HEK293 (cell line): ENCODE measurements around the gene WBP2NL.

Experiments
- CTCF ChIA-PET: fragments of 350-600 bp; formaldehyde crosslinking; extraction: SDS; loops from one replicate; lab custom pipeline; 2021; ENCODE audit warnings: antibody characterized with exemption; lab: Yijun Ruan, JAX
- POLR2A ChIA-PET: fragments of 300-600 bp; formaldehyde crosslinking; extraction: SDS; loops from one replicate; lab custom pipeline; 2020; ENCODE audit warnings: antibody characterized with exemption, inconsistent platforms; lab: Yijun Ruan, JAX
- H3K27ac ChIP-seq: fragments of 200-500 bp; sonication (Bioruptor generic); 2 replicates; pipeline ENCODE4 v1.5.1; 2014; ENCODE audit warnings: low read depth, low read length, control low read depth, inconsistent platforms; ENCODE audit errors: extremely low read depth
- H3K36me3 ChIP-seq, 2 experiments: fragments of 200-500 bp in 1 of 2; sonication (Bioruptor generic) in 1 of 2; 1 replicate in 1 of 2; 2 replicates in 1 of 2; pipeline ENCODE4 v1.5.1; 2014 to 2017; ENCODE audit warnings: inconsistent platforms in 2 of 2, low read length in 2 of 2; ENCODE audit not compliant: control insufficient read depth in 2 of 2, insufficient read depth in 1 of 2
- H3K4me1 ChIP-seq: fragments of 200-500 bp; sonication (Bioruptor generic); 2 replicates; pipeline ENCODE4 v1.5.1; 2014; ENCODE audit warnings: mild to moderate bottlenecking, low read length, inconsistent platforms; ENCODE audit not compliant: control insufficient read depth, insufficient read depth
- H3K4me3 ChIP-seq: 2 replicates; pipeline ENCODE4 v1.5.1; 2011; ENCODE audit warnings: low read depth, mild to moderate bottlenecking, control low read depth, low read length, moderate library complexity
- H3K9me3 ChIP-seq: fragments of 200-500 bp; sonication (Bioruptor generic); 2 replicates; pipeline ENCODE4 v1.5.1; 2014; ENCODE audit warnings: low read depth, low read length, inconsistent platforms; ENCODE audit not compliant: control insufficient read depth, insufficient read depth
- EGR2 ChIP-seq: fragments of 450-650 bp; formaldehyde crosslinking; IDR thresholded peaks from 2 replicates; pipeline ENCODE4 v1.5.1; 2016; ENCODE audit warnings: low read depth, missing biosample characterization, missing genetic modification characterization
- GLI2 ChIP-seq: fragments of 450-650 bp; formaldehyde crosslinking; IDR thresholded peaks from 2 replicates; pipeline ENCODE4; 2017; ENCODE audit warnings: missing biosample characterization, missing genetic modification characterization, low read depth, borderline replicate concordance
- GLI4 ChIP-seq: fragments of 450-650 bp; formaldehyde crosslinking; IDR thresholded peaks from 2 replicates; pipeline ENCODE4 v1.5.1; 2016; ENCODE audit warnings: missing biosample characterization, missing genetic modification characterization
- MZF1 ChIP-seq: fragments of 450-650 bp; formaldehyde crosslinking; IDR thresholded peaks from 2 replicates; pipeline ENCODE4 v1.5.1; 2017; ENCODE audit warnings: missing biosample characterization, missing genetic modification characterization, borderline replicate concordance
- RBAK ChIP-seq: fragments of 450-650 bp; formaldehyde crosslinking; IDR thresholded peaks from 2 replicates; pipeline ENCODE4 v1.5.1; 2016; ENCODE audit warnings: missing biosample characterization, missing genetic modification characterization
- WT1 ChIP-seq: fragments of 450-650 bp; formaldehyde crosslinking; IDR thresholded peaks from 2 replicates; pipeline ENCODE4 v1.5.1; 2016; ENCODE audit warnings: missing biosample characterization, missing genetic modification characterization
- YY2 ChIP-seq: fragments of 450-650 bp; formaldehyde crosslinking; IDR thresholded peaks from 2 replicates; pipeline ENCODE4 v1.5.1; 2016; ENCODE audit warnings: missing biosample characterization, missing genetic modification characterization
- ZBTB1 ChIP-seq: fragments of 450-650 bp; formaldehyde crosslinking; IDR thresholded peaks from 2 replicates; pipeline ENCODE4 v1.5.1; 2016; ENCODE audit warnings: missing biosample characterization, missing genetic modification characterization
- ZNF146 ChIP-seq: fragments of 450-650 bp; formaldehyde crosslinking; IDR thresholded peaks from 2 replicates; pipeline ENCODE4 v1.5.1; 2016; ENCODE audit warnings: missing biosample characterization, missing genetic modification characterization
- ZNF174 ChIP-seq: fragments of 450-650 bp; formaldehyde crosslinking; IDR thresholded peaks from 2 replicates; pipeline ENCODE4 v1.5.0; 2017; ENCODE audit warnings: missing biosample characterization, mild to moderate bottlenecking, missing genetic modification characterization
- ZNF223 ChIP-seq: fragments of 450-650 bp; formaldehyde crosslinking; IDR thresholded peaks from 2 replicates; pipeline ENCODE4 v1.5.1; 2016; ENCODE audit warnings: missing biosample characterization, missing genetic modification characterization
- ZNF280C ChIP-seq: fragments of 450-650 bp; formaldehyde crosslinking; IDR thresholded peaks from 2 replicates; pipeline ENCODE4 v1.5.1; 2016; ENCODE audit warnings: missing biosample characterization, missing genetic modification characterization
- ZNF311 ChIP-seq: fragments of 450-650 bp; formaldehyde crosslinking; IDR thresholded peaks from 2 replicates; pipeline ENCODE4 v1.5.1; 2017; ENCODE audit warnings: missing biosample characterization, missing genetic modification characterization, borderline replicate concordance
- ZNF324 ChIP-seq: fragments of 450-650 bp; formaldehyde crosslinking; IDR thresholded peaks from 2 replicates; pipeline ENCODE4 v1.5.1; 2016; ENCODE audit warnings: missing biosample characterization, missing genetic modification characterization
- ZNF335 ChIP-seq: fragments of 450-650 bp; formaldehyde crosslinking; conservative IDR thresholded peaks from 2 replicates; pipeline ENCODE4 v1.5.1; 2016; ENCODE audit warnings: missing biosample characterization, missing genetic modification characterization
- ZNF354C ChIP-seq: fragments of 450-650 bp; formaldehyde crosslinking; IDR thresholded peaks from 2 replicates; pipeline ENCODE4 v1.5.1; 2016; ENCODE audit warnings: missing biosample characterization, missing genetic modification characterization, low read depth, borderline replicate concordance
- ZNF416 ChIP-seq: fragments of 450-650 bp; formaldehyde crosslinking; IDR thresholded peaks from 2 replicates; pipeline ENCODE4 v1.5.1; 2016; ENCODE audit warnings: missing biosample characterization, missing genetic modification characterization
- ZNF488 ChIP-seq: fragments of 450-650 bp; formaldehyde crosslinking; IDR thresholded peaks from 2 replicates; pipeline ENCODE4 v1.5.1; 2016; ENCODE audit warnings: missing biosample characterization, missing genetic modification characterization
- ZNF501 ChIP-seq: fragments of 450-650 bp; formaldehyde crosslinking; IDR thresholded peaks from 2 replicates; pipeline ENCODE4 v1.5.1; 2016; ENCODE audit warnings: missing biosample characterization, missing genetic modification characterization
- ZNF558 ChIP-seq: fragments of 450-650 bp; formaldehyde crosslinking; IDR thresholded peaks from 2 replicates; pipeline ENCODE4 v1.5.1; 2016; ENCODE audit warnings: missing biosample characterization, missing genetic modification characterization
- ZNF658 ChIP-seq: fragments of 450-650 bp; formaldehyde crosslinking; IDR thresholded peaks from 2 replicates; pipeline ENCODE4; 2016; ENCODE audit warnings: missing biosample characterization, missing genetic modification characterization
- ZNF660 ChIP-seq: fragments of 450-650 bp; IDR thresholded peaks from 2 replicates; pipeline ENCODE4 v1.5.1; 2018; ENCODE audit warnings: missing biosample characterization, mild to moderate bottlenecking, missing genetic modification characterization
- ZNF664 ChIP-seq: fragments of 450-650 bp; formaldehyde crosslinking; IDR thresholded peaks from 2 replicates; pipeline ENCODE4 v1.5.1; 2016; ENCODE audit warnings: missing biosample characterization, missing genetic modification characterization
- ZNF670 ChIP-seq: fragments of 450-650 bp; formaldehyde crosslinking; IDR thresholded peaks from 2 replicates; pipeline ENCODE4 v1.5.1; 2016; ENCODE audit warnings: missing biosample characterization, missing genetic modification characterization, low read depth
- ZSCAN16 ChIP-seq: fragments of 450-650 bp; formaldehyde crosslinking; IDR thresholded peaks from 2 replicates; pipeline ENCODE4 v1.5.1; 2016; ENCODE audit warnings: missing biosample characterization, missing genetic modification characterization
- ZSCAN18 ChIP-seq: fragments of 450-650 bp; formaldehyde crosslinking; IDR thresholded peaks from 2 replicates; pipeline ENCODE4 v1.5.1; 2016; ENCODE audit warnings: missing biosample characterization, missing genetic modification characterization
- TF ChIP-seq, protein P1 (sequence below): fragments of 450-650 bp; formaldehyde crosslinking; IDR thresholded peaks from 2 replicates; pipeline ENCODE4 v1.5.1; 2016; ENCODE audit warnings: missing biosample characterization, missing genetic modification characterization, low read depth
- TF ChIP-seq, protein P2 (sequence below): fragments of 450-650 bp; formaldehyde crosslinking; IDR thresholded peaks from 2 replicates; pipeline ENCODE4 v1.5.1; 2016; ENCODE audit warnings: missing biosample characterization, missing genetic modification characterization

WBP2NL gene

DNA sequence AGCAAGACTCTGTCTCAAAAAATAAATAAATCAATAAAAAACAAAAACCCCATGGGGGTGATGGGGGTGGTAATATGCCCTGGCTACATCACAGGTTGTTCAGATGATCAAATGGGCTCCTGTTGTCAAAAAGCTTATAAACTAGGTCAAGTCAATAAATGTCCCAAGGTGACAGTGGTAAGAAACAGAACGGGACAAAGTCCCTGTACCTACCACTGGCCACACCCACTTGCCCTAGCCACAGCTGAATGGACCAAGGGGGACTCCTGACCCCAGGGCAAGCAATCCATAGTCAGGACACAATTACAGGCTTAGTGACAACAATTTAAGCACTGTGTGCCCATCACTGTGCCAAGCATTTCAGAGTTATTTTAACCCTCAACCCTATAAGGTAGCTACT lies 66.0 kb downstream of the WBP2NL start:
- no peak for TF ChIP-seq MZF1 (tag by site-specific recombination)
- no peak for TF ChIP-seq ZSCAN18 (tag by site-specific recombination)
- no peak for TF ChIP-seq ZNF146 (tag by site-specific recombination)
- TF ChIP-seq EGR2 (tag by site-specific recombination), result no peak
- no peak for TF ChIP-seq ZNF558
- no peak for TF ChIP-seq ZNF223
- no peak for TF ChIP-seq ZNF660
- no peak for TF ChIP-seq ZNF311 (tag by site-specific recombination)
- no peak for TF ChIP-seq ZNF670 (tag by site-specific recombination)
- no peak for TF ChIP-seq ZNF174 (tag by site-specific recombination)
- no peak for TF ChIP-seq ZNF324
- TF ChIP-seq ZNF664 (tag by site-specific recombination), result no peak
- no peak for TF ChIP-seq YY2
- TF ChIP-seq ZNF501 (tag by site-specific recombination), result no peak
- TF ChIP-seq, all 188 proteins: peak for 0
- H3K36me3 ChIP-seq, result peaks cover 4 to 88% of the 10 kb centered on the region in 2 experiments; a peak in 2 of 3 replicates
- no peaks in the 10 kb centered on the region for H3K4me1 ChIP-seq
- H3K9me3 ChIP-seq, result no peaks in the 10 kb centered on the region
- CTCF ChIA-PET, result no interaction called here
- POLR2A ChIA-PET, result no interaction called here
- H3K4me3 ChIP-seq, result no peak overlapping the region
- H3K27ac ChIP-seq, result no peak overlapping the region

GRCh38 chr22:42065438-42066125 lies 67.0 kb downstream of the WBP2NL start:
- POLR2A ChIA-PET, result no interaction called here
- no peak overlapping the region for H3K27ac ChIP-seq
- peaks cover 4 to 79% of the 10 kb centered on the region in 2 experiments; a peak in 2 of 3 replicates for H3K36me3 ChIP-seq
- no peaks in the 10 kb centered on the region for H3K4me1 ChIP-seq
- TF ChIP-seq MZF1 (tag by site-specific recombination) (no peak), ZSCAN16 (tag by site-specific recombination) (no peak), ZNF335 (tag by site-specific recombination) (no peak), ZNF658 (tag by site-specific recombination) (no peak), WT1 (tag by site-specific recombination) (no peak), ZNF416 (tag by site-specific recombination) (no peak), ZBTB1 (tag by site-specific recombination) (no peak), GLI4 (tag by site-specific recombination) (no peak), GLI2 (tag by site-specific recombination) (no peak), ZNF280C (tag by site-specific recombination) (no peak), ZNF488 (tag by site-specific recombination) (no peak), RBAK (tag by site-specific recombination) (no peak), ZNF354C (tag by site-specific recombination) (no peak)
- TF ChIP-seq, protein P1, sequence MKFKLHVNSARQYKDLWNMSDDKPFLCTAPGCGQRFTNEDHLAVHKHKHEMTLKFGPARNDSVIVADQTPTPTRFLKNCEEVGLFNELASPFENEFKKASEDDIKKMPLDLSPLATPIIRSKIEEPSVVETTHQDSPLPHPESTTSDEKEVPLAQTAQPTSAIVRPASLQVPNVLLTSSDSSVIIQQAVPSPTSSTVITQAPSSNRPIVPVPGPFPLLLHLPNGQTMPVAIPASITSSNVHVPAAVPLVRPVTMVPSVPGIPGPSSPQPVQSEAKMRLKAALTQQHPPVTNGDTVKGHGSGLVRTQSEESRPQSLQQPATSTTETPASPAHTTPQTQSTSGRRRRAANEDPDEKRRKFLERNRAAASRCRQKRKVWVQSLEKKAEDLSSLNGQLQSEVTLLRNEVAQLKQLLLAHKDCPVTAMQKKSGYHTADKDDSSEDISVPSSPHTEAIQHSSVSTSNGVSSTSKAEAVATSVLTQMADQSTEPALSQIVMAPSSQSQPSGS (tag by site-specific recombination), result no peak
- TF ChIP-seq, protein P2, sequence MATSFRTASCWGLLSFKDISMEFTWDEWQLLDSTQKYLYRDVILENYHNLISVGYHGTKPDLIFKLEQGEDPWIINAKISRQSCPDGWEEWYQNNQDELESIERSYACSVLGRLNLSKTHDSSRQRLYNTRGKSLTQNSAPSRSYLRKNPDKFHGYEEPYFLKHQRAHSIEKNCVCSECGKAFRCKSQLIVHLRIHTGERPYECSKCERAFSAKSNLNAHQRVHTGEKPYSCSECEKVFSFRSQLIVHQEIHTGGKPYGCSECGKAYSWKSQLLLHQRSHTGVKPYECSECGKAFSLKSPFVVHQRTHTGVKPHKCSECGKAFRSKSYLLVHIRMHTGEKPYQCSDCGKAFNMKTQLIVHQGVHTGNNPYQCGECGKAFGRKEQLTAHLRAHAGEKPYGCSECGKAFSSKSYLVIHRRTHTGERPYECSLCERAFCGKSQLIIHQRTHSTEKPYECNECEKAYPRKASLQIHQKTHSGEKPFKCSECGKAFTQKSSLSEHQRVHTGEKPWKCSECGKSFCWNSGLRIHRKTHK, result no peak
- CTCF ChIA-PET, result no interaction called here
- no peaks in the 10 kb centered on the region for H3K9me3 ChIP-seq
- H3K4me3 ChIP-seq, result no peak overlapping the region
